Trophoblast cell (in vitro differentiated cells and primary cell): ENCODE results near the gene CACNA2D1.
"Not testable (repeated sequence)": the region's sequence is repeated elsewhere in the genome, so short reads cannot be mapped to it uniquely, and the experiment has no call there.

ENCODE experiments used
- DNase-seq, 2 donors: peaks; one replicate each; pipeline ENCODE4 v3.0.0-alpha.2; 2016
- H2AFZ ChIP-seq: 2 replicates; pipeline ENCODE4 v1.6.1; 2013; ENCODE audit warnings: low read length, moderate library complexity, mild to moderate bottlenecking; ENCODE audit not compliant: insufficient read depth, poor library complexity
- H2AK5ac ChIP-seq: 2 replicates; pipeline ENCODE4 v1.6.1; 2013; ENCODE audit warnings: mild to moderate bottlenecking, low read length
- H2BK120ac ChIP-seq: 2 replicates; pipeline ENCODE4 v1.6.1; 2013; ENCODE audit warnings: low read length, mild to moderate bottlenecking, moderate library complexity; ENCODE audit not compliant: insufficient read depth, poor library complexity
- H2BK12ac ChIP-seq: 2 replicates; pipeline ENCODE4 v1.6.1; 2013; ENCODE audit warnings: mild to moderate bottlenecking, low read length, moderate library complexity
- H2BK5ac ChIP-seq: 2 replicates; pipeline ENCODE4 v1.6.1; 2013; ENCODE audit warnings: low read length, low read depth, moderate library complexity, mild to moderate bottlenecking; ENCODE audit not compliant: poor library complexity
- H3K14ac ChIP-seq: 2 replicates; pipeline ENCODE4 v1.6.1; 2013; ENCODE audit warnings: mild to moderate bottlenecking, low read length
- H3K18ac ChIP-seq: 2 replicates; pipeline ENCODE4 v1.6.1; 2013; ENCODE audit warnings: mild to moderate bottlenecking, low read length
- H3K23ac ChIP-seq: 2 replicates; pipeline ENCODE4 v1.6.1; 2013; ENCODE audit warnings: low read length
- H3K27ac ChIP-seq: 2 replicates; pipeline ENCODE4 v1.5.1; 2013; ENCODE audit warnings: low read depth, mild to moderate bottlenecking, inconsistent platforms, low read length, moderate library complexity
- H3K27me3 ChIP-seq: 2 replicates; pipeline ENCODE4 v1.6.1; 2013; ENCODE audit warnings: inconsistent platforms, mild to moderate bottlenecking, low read length, moderate library complexity; ENCODE audit not compliant: insufficient read depth
- H3K36me3 ChIP-seq, 2 experiments: 1 replicate in 1 of 2; 2 replicates in 1 of 2; pipeline ENCODE4 v1.6.1; 2013; ENCODE audit warnings: low read length in 2 of 2, mild to moderate bottlenecking in 2 of 2, moderate library complexity in 1 of 2; ENCODE audit not compliant: insufficient read depth in 2 of 2, control insufficient read depth in 1 of 2
- H3K4ac ChIP-seq: 2 replicates; pipeline ENCODE4 v1.6.1; 2013; ENCODE audit warnings: low read depth, mild to moderate bottlenecking, low read length, moderate library complexity
- H3K4me1 ChIP-seq, 2 experiments: 1 replicate in 1 of 2; 2 replicates in 1 of 2; pipeline ENCODE4 v1.6.1; 2013; ENCODE audit warnings: low read length in 2 of 2, mild to moderate bottlenecking in 2 of 2, moderate library complexity in 1 of 2; ENCODE audit not compliant: insufficient read depth in 2 of 2, control insufficient read depth in 1 of 2
- H3K4me2 ChIP-seq: 2 replicates; pipeline ENCODE4 v1.6.1; 2013; ENCODE audit warnings: inconsistent platforms, mild to moderate bottlenecking, low read length, moderate library complexity
- H3K4me3 ChIP-seq: 2 replicates; pipeline ENCODE4 v1.5.1; 2013; ENCODE audit warnings: mild to moderate bottlenecking, low read depth, low read length, inconsistent platforms
- H3K79me1 ChIP-seq: one replicate; pipeline ENCODE4 v1.6.1; 2013; ENCODE audit warnings: low read length
- H3K79me2 ChIP-seq: 2 replicates; pipeline ENCODE4 v1.6.1; 2013; ENCODE audit warnings: low read length, mild to moderate bottlenecking; ENCODE audit not compliant: control insufficient read depth, insufficient read depth, poor library complexity
- H3K9ac ChIP-seq: 2 replicates; pipeline ENCODE4 v1.6.1; 2013; ENCODE audit warnings: mild to moderate bottlenecking, low read length
- H3K9me3 ChIP-seq: 2 replicates; pipeline ENCODE4 v1.6.1; 2013; ENCODE audit warnings: low read depth, mild to moderate bottlenecking, control low read depth, inconsistent platforms, low read length; ENCODE audit not compliant: insufficient read depth
- H4K12ac ChIP-seq: 2 replicates; pipeline ENCODE4 v1.6.1; 2013; ENCODE audit warnings: low read depth, mild to moderate bottlenecking, low read length, moderate library complexity
- H4K8ac ChIP-seq: 2 replicates; pipeline ENCODE4 v1.6.1; 2013; ENCODE audit warnings: low read depth, mild to moderate bottlenecking, low read length, moderate library complexity
- H4K91ac ChIP-seq: one replicate; pipeline ENCODE4 v1.6.1; 2013; ENCODE audit warnings: low read depth, mild to moderate bottlenecking, low read length, moderate library complexity
- WGBS: extraction: QIAGEN DNeasy Blood & Tissue Kit; methylation state at CpG from one replicate; pipeline ENCODE4 v1.1.7; 2013; ENCODE audit warnings: missing lambda C conversion rate; ENCODE audit not compliant: insufficient read length, insufficient coverage; ENCODE audit errors: extremely low coverage; 5-methylcytosine and 5-hydroxymethylcytosine counted together

CACNA2D1 gene

GRCh38 chr7:82015751-82016150 is 427.8 kb downstream of the CACNA2D1 start:
- H3K79me1 ChIP-seq = no peaks in the 10 kb centered on the region
- H3K36me3 ChIP-seq = no peaks in the 10 kb centered on the region
- H4K12ac ChIP-seq = no peak overlapping the region
- no peak overlapping the region for H4K8ac ChIP-seq
- H3K4me1 ChIP-seq = peaks cover 0 to 2% of the 10 kb centered on the region in 2 experiments
- no peak overlapping the region for H3K9ac ChIP-seq
- no peaks in the 10 kb centered on the region for H3K79me2 ChIP-seq
- H4K91ac ChIP-seq = no peak overlapping the region
- no peaks in the 10 kb centered on the region for H3K27me3 ChIP-seq
- no CpG with 5 or more reads among the region's 2 CpGs for WGBS
- H3K4me3 ChIP-seq = no peak overlapping the region
- H2AK5ac ChIP-seq = no peak overlapping the region
- no peaks in the 10 kb centered on the region for H3K9me3 ChIP-seq
- no peak overlapping the region for H3K14ac ChIP-seq
- no peak overlapping the region for H2AFZ ChIP-seq
- no peak overlapping the region for H2BK12ac ChIP-seq
- H3K18ac ChIP-seq = no peak overlapping the region
- no peak overlapping the region for H2BK5ac ChIP-seq
- H2BK120ac ChIP-seq = no peak overlapping the region
- no peak overlapping the region for H3K23ac ChIP-seq
- no peak for DNase-seq
- H3K4ac ChIP-seq = no peak overlapping the region
- H3K4me2 ChIP-seq = no peak overlapping the region
- H3K27ac ChIP-seq = no peak overlapping the region

GRCh38 chr7:82014574-82014973 is 429.0 kb downstream of the CACNA2D1 start:
- not testable (repeated sequence) for H2BK120ac ChIP-seq, H3K27ac ChIP-seq, H4K8ac ChIP-seq, H3K4me3 ChIP-seq, H3K4ac ChIP-seq, H4K12ac ChIP-seq, H4K91ac ChIP-seq, H2AFZ ChIP-seq, H3K4me2 ChIP-seq, H2AK5ac ChIP-seq, H3K9ac ChIP-seq, H3K18ac ChIP-seq, H3K27me3 ChIP-seq, H2BK12ac ChIP-seq, H3K4me1 ChIP-seq, H3K36me3 ChIP-seq, H3K9me3 ChIP-seq, H3K79me1 ChIP-seq, H3K23ac ChIP-seq, H3K79me2 ChIP-seq, H2BK5ac ChIP-seq, H3K14ac ChIP-seq, DNase-seq
- WGBS = no CpG with 5 or more reads among the region's 9 CpGs

GRCh38 chr7:82012453-82012852 is 431.1 kb downstream of the CACNA2D1 start:
- Histone ChIP-seq H3K27ac (no peak overlapping the region), H3K4me2 (no peak overlapping the region), H3K14ac (no peak overlapping the region), H4K12ac (no peak overlapping the region), H4K8ac (no peak overlapping the region), H2AK5ac (no peak overlapping the region), H3K27me3 (no peaks in the 10 kb centered on the region), H2BK12ac (no peak overlapping the region), H3K36me3 (no peaks in the 10 kb centered on the region), H2BK5ac (no peak overlapping the region), H2AFZ (no peak overlapping the region), H3K4me1 (no peaks in the 10 kb centered on the region), H3K23ac (no peak overlapping the region), H3K9me3 (no peaks in the 10 kb centered on the region), H3K79me1 (no peaks in the 10 kb centered on the region), H4K91ac (no peak overlapping the region), H3K4me3 (no peak overlapping the region), H3K4ac (no peak overlapping the region), H3K18ac (no peak overlapping the region), H2BK120ac (no peak overlapping the region), H3K79me2 (no peaks in the 10 kb centered on the region), H3K9ac (no peak overlapping the region)
- DNase-seq = no peak
- no CpG with 5 or more reads among the region's 4 CpGs for WGBS

GRCh38 chr7:82010416-82010815 is 433.2 kb downstream of the CACNA2D1 start:
- Histone ChIP-seq H3K4me1 (no peaks in the 10 kb centered on the region), H4K8ac (no peak overlapping the region), H3K79me2 (no peaks in the 10 kb centered on the region), H2BK5ac (no peak overlapping the region), H3K23ac (no peak overlapping the region), H2AFZ (no peak overlapping the region), H2BK12ac (no peak overlapping the region), H2AK5ac (no peak overlapping the region), H3K18ac (no peak overlapping the region), H3K36me3 (no peaks in the 10 kb centered on the region), H3K4me2 (no peak overlapping the region), H3K27me3 (no peaks in the 10 kb centered on the region), H3K27ac (no peak overlapping the region), H2BK120ac (no peak overlapping the region), H3K14ac (no peak overlapping the region), H3K79me1 (no peaks in the 10 kb centered on the region), H4K91ac (no peak overlapping the region), H3K4ac (no peak overlapping the region), H4K12ac (no peak overlapping the region), H3K9ac (no peak overlapping the region), H3K4me3 (no peak overlapping the region), H3K9me3 (no peaks in the 10 kb centered on the region)
- WGBS = no CpG with 5 or more reads among the region's 1 CpG
- DNase-seq = no peak
